GM19455 (cell line): Measurements from ENCODE around the gene TMC1.
A peak's percentile ranks its signal among the peaks of the same experiment; 100 is the strongest.

ENCODE experiments used
- ATAC-seq: cut with Tn5 transposase; IDR thresholded peaks from one replicate; pipeline ENCODE4 v1.9.1; 2021; ENCODE audit not compliant: unreplicated experiment

The TMC1 gene

DNA sequence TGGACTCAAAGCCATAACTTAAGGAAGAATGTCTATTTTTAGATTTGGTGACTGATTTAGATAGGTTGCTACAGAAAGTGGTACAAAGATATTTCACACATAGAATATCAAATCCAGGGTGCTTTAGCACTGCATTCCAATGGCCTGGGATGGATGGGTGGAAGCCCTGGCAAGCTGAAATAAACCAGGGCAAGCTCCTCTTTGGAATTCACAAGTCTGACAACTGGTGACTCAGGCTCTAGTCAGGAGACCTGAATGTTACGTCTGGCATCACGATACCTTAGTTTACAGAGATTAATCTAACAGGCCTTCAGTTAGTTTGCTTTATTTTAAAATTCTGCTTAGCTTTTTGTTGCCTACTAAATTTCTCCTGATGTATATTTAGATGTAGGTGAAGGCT lies 144.0 kb downstream of the TMC1 start:
- ATAC-seq = no peak

DNA sequence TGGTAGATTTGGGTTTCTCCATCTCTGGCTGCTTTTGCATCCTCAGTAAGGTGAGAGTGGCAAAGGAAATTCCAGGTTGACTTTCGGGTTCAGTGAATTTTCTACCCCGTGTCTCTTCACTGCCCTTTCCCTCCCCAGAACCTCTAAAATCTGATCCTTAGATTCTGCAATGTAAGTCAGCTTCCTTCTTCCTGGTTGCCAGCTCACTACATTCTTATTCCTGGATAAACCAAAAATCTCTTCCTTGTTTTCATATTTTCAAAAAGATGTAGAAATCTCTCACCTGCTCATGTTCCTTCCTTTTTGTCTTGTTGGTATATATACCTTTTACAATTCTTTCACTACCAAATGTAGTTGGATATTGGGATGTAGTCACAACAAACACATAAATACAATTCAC lies 145.8 kb downstream of the TMC1 start:
- ATAC-seq = no peak

DNA sequence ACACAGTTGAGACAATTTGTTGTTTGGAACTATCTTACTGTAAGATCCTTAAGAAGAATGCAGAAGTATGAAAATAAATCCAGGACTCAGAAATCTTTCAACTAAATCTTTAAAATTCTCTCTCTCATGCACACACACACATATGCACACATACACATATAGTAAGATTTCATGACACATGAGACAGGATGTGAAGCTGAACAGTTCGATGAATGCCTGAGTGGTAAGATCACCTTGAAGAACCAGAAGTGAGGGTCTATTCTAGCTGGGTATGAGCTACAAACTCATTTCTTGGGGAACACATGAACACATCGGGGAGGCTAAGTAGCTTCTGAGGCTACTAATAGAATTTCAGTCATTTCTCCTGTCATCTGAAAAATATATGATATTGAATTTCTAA lies 153.6 kb downstream of the TMC1 start:
- no peak for ATAC-seq

DNA sequence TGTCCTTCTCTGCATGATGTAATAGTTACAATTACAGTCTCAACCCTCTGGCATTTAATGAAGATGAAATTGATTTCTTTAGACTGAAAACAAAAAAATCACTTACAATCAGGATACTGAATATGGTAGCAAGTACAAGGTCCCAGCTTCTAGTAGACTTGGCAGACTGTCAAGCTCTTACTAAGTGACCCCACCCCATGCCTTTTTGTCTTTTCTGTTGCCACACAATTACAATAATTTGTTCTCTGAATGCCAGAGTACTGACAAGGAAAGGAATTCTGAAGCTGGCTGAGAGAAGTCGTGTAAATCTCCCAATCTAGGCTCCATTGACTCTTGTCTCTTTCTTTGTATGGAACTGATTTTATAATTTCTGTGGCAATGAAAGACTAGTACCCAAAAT lies 154.2 kb downstream of the TMC1 start:
- no peak for ATAC-seq

DNA sequence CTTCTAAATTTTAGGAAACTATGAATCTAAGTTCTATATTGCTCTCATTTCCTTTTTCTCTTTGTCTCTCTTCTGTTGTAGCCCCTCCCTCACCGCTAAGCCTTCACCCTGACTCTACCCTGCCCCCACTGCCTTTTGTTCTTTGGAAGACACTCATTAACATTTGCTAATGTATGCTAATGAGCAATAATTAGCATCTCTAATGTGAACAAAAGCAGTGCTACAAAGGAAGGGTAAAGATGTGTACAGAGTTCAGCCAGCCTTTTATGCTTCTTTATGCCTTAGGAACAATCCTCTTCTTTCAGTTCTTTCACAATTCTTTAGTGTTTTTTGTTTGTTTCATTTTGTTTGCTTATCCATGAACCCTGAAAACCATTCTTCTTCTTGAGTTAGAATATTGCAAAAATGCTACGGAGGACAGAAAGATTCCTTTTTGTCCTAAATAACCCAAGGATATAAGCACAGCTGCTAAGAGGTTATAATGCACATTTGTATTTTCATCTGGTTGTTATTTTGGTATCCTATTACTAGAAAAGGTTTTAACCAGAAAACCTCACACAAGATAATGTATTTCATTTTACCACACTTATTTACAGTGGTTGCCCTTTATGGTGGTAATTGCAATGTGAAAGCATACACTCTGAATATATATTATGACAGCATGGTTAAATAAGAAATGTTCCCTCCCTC lies 159.3 kb downstream of the TMC1 start:
- no peak for ATAC-seq

DNA sequence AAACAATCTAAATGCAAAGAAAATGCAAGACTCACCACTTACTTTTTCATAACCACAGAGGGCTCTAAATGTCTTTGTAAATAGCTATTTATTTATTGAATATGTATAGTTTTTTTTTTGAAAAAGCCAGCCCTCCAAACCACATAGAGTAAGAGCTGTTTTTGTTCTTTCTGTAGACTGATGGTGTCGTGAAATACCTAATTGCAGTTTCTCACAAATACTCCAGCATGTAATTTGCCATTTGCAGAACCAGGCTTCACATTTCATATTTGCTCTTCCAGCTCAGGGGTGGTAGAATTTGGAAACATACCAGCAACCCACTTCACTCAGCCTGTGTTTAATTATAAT lies 159.8 kb downstream of the TMC1 start:
- no peak for ATAC-seq

DNA sequence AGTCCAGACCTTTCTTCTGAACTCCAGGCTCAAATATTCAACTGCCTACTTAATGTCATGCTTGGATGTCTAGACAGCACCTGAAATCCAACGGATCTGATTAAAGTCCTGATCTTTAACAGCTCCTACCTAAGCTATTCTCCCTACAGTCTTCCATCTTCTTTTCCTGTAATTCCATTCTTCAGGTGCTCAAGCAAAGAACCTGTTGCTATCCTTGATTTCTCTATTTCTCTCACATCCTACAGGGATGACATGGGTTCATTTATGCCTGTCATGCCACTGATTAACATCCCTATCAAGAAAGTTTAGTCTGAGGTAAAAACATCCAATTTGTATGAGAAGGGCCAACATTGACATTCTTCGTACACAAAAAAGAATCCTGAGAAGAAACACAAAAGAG lies 163.2 kb downstream of the TMC1 start:
- no peak for ATAC-seq

DNA sequence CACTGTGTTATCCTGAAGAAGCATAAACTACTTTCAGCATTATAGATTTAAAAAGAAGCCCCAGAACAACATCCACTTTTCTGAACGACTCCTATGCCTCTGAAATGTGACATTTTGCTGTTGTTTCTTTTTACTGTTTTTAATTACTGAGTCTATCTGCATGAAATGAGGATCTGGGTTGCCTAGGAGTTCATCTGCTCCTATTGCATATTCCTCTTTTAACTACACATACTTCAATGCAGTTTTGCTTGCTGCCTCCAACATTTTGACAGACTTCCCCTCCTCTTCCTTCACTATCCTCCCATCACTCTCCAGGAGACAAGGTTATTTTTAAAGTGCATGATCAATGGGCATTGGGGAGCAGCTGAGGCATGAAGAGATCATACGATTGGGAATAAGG lies 164.5 kb downstream of the TMC1 start:
- no peak for ATAC-seq

DNA sequence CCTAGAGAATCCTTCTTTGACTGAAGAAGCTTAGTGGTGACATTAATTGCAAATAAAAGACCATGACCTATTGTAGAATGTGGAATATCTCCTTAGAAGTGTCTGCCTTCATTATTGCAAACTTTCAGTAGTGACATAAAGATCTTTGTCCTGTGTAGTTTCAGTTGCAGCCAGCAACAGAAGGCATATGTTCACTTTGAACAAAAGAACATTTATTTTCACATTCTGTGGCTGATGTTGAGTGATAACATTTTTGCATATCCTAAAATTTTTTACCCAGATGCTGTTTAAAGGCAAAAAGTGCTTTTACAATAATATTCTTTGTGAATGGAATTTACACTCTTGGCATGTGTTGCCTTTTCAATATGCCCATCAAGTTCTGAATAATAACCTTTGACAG lies 165.9 kb downstream of the TMC1 start:
- ATAC-seq = no peak

DNA sequence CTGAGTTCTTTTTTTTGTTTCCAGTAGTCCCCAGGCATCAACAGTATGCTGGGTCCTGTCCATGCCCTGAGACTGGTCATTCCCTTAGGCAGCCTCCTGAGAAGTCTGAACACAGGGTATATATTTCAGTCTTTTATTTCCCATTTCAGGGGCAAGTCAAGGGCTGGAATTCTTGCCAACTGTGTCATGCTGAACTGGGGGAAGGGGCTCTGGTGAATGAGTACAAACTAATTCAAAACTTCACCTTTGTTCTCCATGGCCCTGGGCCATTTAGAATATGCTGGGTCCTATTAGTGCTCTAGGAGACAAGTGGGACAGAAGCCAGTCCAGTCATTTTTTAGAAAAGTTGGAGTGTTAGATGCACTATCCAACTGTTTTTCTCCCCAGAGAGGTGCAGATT lies 170.3 kb downstream of the TMC1 start:
- no peak for ATAC-seq

DNA sequence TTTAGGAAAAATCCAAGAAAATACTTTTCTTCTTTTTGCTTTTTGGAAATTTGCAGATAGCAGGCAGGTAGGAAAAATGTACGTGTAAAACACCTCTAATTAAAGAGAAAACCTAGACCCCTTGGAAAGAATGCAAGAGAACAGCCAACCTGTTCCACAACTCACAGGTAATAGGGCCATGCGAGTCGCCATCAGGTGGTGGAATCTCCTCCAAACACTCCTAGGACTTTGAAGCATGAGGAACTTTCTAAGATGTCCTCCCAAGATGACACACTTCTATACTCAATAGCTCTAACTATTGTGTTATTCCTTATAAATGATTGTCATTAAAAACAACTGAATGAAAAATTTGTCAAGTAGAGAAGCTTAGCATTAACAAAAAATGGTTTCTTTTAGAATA lies 174.0 kb downstream of the TMC1 start:
- no peak for ATAC-seq

DNA sequence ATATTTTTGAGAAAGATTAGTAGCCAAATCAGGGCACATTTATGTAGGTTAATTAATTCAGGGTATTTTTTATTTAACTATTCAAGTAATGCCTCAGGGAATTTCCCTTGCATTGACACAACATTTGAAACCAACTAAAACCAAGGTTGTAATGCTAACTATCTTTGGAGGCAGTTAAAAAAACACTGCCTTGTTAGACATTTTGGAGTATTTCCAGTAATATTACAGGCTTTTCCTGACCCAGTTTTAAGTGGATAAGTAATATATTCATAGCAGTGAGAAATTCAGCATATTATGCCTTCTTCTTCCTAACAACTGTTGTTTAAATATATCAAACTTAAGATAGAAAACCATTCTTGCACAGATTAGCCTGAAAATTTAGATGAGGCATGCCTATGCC lies 175.1 kb downstream of the TMC1 start:
- no peak for ATAC-seq

DNA sequence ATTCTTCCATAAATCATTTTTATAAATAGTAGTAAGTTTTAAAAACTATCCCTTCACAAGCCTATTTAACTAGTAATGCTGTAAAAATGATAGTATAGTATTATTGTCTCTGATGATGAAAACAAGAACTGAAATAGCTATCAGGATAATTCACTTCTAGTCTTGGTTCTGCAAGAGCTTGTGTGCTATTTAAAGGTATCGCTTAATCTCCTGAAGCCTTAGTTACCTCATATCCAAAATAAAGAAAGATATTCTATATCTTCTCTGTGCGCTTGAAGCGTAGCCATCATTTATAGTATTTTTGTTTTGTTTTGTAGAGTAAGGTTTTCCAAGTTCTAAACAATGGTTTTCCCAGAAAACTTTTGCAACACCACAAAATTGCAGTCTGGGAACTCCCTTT lies 180.1 kb downstream of the TMC1 start:
- ATAC-seq = no peak

DNA sequence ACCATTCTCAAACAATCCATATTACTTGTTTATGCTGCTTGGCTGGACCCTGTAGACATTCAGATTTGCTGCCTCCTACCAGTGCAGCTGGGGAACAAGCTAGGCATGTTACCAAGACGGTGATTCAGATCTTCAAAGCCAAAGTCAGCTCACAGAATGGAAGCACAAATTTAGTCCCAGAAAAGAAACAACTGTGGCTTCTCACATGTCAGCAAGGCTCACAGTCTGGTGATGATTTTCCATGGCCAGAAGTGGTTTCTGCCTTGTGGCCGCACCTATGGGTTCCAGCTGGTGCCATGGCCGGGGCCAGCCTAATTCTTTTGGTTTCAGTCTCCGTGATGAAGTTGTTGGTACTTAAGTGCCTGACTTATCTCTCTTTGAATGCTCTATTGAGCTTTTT lies 182.2 kb downstream of the TMC1 start:
- peak; percentile 74 for ATAC-seq

DNA sequence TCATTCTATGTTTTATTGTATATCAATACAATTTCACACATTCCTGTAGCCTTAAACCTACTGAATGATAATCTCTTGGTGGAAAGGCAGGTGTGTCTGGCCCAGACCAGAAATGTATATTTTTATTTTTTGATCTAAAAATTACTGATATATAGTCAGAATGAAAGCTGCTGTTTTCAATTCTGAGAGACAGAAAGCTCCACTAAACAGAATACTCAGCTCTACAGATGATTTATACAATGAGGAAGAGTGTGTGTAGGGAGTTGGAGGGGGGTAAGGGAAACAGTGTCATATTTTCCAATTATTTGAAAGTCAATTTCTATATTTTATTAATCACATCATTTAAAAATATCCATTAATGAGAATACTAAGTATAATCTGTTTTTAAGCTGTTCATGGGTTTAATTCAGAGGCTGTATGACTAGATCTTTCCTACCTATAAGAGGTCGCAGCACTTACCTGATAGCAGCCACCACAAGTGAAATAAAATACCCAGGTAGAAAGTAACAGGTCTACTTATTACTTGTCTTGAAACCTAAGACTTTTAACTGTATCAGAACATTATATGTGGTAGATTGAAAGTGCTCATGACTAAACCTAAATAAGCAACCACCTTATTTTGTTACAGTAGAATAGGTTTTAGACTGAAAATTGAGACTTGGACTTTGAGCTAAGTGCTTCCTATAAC lies 183.4 kb downstream of the TMC1 start:
- peak; percentile 53 for ATAC-seq

DNA sequence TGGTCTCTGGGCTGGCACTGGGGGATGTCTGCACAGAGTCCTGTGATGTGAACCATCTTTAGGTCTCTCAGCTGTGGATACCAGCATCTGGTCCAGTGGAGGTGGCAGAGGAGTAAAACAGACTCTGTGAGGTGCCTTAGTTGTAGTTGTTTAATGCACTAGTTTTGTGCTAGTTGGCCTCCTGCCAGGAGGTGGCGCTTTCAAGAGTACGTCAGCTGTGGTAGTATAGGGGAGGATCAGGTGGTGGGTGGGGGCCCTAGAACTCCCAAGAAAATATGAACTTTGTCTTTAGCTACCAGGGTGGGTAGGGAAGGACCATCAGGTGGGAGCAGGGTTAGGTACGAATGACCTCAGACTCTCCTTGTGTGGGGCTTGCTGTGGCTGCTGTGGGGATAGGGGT lies 197.1 kb downstream of the TMC1 start:
- ATAC-seq = no peak

DNA sequence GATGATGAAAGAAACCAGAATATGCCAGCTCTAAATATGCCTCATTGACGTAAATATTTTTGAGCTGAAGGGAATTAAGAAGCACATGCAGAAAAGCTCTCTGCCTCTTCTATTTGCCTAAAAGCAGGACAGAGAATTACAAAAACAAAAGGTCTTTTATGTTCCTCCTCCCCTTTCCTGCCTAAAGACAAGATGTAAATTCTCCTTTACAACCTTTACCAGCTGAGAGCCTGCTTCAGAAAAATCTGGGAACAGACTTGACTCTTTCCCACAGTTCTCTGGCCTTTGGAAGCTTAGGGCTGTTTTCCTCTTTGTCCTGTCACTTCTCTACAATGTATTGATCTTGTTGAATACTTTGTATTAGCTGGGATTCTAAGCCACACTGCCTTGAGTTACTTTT lies 199.7 kb downstream of the TMC1 start:
- ATAC-seq = no peak

DNA sequence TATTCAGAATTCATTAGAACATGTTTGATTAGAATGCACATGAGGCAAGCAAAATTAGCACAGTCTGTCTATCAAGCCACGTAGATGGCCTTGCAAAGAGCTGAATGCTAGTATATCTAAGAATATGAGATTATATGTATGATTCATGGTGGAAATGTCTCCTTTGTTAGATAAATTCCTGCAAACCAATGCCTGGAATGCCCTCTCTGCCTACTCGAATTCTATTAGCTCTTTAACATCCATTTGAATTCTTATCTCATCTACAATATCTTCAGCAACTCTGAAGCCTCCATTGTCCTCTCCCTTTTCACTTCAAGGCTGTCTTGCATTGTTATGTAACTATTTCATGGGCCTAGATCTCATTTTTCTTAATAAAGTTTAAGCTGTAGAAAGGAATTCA lies 205.5 kb downstream of the TMC1 start:
- no peak for ATAC-seq

DNA sequence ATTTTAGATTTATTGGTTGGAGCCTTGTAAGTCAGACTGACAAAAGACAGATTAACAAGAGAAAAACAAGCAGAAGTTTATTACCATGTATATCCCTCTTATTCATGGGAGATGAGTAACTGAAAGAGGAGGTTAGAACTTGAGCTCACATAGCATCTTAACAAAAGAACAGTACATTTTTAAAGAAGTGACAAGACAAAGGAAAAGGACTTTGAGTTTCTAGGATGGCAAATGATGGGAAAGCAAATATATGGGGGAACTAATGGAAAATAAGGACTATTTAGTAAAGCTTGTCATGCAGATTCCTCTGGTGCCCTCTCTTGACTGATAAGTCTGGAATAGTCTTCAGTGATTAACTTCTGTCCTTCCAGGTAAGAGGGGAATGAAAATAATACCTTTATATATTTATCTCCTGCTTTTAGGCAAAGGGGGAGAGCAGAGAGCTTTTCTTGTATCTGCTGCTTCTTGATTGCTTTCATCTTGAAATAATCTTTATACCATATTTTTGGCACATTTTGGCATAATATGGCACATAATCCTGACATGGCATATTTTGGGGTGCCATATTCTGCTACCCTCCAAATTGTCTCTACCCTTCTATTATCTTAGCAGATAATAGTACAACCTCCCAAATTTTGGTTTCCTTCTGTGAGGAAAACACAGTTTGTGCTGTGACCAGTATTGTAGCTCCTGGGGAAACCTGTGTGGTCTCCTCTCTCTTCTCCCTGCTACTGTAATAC lies 206.8 kb downstream of the TMC1 start:
- no peak for ATAC-seq

DNA sequence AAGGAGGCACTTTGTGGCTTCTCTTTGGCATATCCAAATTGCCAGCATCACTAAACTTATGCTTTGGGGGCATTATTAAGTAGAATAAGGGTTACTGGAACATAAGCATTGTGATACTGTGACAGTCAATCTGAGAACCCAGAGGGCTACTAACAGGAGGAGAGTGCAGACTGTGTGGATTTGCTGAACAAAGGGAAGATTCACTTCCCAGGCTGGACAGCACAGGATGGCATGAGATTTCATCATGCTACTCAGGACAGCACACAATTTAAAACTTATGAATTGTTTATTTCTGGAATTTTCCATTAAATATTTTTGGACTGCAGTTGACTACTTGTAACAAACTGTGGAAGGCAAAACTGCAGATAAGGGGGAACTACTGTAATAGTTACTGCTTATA lies 212.5 kb downstream of the TMC1 start:
- no peak for ATAC-seq

DNA sequence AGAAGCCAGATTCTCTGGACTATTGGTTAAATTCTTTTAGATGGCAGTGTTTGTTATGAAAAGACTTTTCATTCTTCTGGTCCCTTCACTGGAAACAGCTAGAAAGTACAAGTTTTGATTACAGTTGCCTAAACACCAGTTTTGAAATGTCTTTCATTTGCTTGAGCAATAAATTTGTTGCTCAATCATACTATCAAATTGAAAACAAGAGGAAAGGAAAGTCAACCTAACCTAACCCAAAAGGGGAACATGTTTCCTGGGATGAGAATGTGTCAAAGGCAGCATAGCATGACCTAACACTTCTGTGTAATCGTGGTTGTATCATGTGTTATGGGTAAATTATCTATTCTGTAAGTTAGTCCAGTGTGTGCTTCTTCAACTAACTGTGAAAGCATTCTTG lies 213.2 kb downstream of the TMC1 start:
- no peak for ATAC-seq

DNA sequence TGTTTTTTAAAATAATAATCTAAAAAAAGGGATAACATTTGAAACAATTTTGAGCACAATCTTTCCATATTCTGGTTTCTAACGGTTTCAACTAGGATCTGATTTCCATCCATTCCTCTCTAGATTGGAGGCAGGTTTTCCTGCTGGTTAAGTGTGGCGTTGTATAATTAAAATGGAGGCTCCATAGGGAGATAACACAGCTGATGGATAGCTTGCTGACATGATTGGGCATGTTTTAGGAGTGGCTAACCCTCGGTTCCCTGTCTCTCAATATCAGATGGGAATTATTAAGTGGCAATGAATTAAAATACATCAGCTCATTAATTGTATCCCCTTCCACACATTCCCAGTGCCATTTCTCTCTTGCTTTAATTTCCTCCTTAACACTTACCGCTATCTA lies 222.4 kb downstream of the TMC1 start:
- ATAC-seq = no peak
